ENCODE results near the gene JARID2. TPM values are rescaled to one million over a fixed set of nuclear protein-coding genes. Genes with fewer than 3 reads are reported as not detected.

Gene JARID2
- total and polyA plus RNA-seq, 2 of the 8 experiments (the other 6 are each of a cell fraction or from before 2014, with no cell fraction given): 60.1 to 239 TPM

- TF ChIP-seq, protein P1, sequence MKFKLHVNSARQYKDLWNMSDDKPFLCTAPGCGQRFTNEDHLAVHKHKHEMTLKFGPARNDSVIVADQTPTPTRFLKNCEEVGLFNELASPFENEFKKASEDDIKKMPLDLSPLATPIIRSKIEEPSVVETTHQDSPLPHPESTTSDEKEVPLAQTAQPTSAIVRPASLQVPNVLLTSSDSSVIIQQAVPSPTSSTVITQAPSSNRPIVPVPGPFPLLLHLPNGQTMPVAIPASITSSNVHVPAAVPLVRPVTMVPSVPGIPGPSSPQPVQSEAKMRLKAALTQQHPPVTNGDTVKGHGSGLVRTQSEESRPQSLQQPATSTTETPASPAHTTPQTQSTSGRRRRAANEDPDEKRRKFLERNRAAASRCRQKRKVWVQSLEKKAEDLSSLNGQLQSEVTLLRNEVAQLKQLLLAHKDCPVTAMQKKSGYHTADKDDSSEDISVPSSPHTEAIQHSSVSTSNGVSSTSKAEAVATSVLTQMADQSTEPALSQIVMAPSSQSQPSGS (IDR thresholded peaks at IDR 0.05; ENCODE audit: low read length): peak; percentile 91; the same call in 1 of the 2 replicates
- TF ChIP-seq, protein P2, sequence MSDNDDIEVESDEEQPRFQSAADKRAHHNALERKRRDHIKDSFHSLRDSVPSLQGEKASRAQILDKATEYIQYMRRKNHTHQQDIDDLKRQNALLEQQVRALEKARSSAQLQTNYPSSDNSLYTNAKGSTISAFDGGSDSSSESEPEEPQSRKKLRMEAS (IDR thresholded peaks at IDR 0.05): no peak
- TF ChIP-seq POU5F1 (IDR thresholded peaks at IDR 0.05; ENCODE audit: low read depth, low read length) (no peak), HDAC2 (IDR thresholded peaks at IDR 0.05; ENCODE audit: borderline replicate concordance in 1 of 2, low read depth in 2 of 2, low read length in 2 of 2) (0 out of 4 replicates have a peak, but pooled peaks of 1 of the 2 experiments have one; percentile 19)
These were observed 37.9 kb upstream of the JARID2 start (continued) for GRCh38 chr6:15207923-15208322.
